Omental fat pad (tissue), 4 donors: ENCODE measurements around the gene SUSD6. TPM values are rescaled to one million over a fixed set of nuclear protein-coding genes. Genes with fewer than 3 reads are reported as not detected.

Experiments used
- ATAC-seq: fragments of 150-250 bp; one replicate; pipeline ENCODE4 v1.9.1; 2016; ENCODE audit warnings: mild to moderate bottlenecking, moderate library complexity; ENCODE audit not compliant: low FRiP score
- DNase-seq: peaks from one replicate; pipeline ENCODE4 v3.0.0-alpha.2; 2019; ENCODE audit warnings: low spot score
- CTCF ChIP-seq, 3 donors: fragments of 450-650 bp; IDR thresholded peaks; one replicate each; pipeline ENCODE4 v1.5.1; 2016 to 2017; ENCODE audit warnings: antibody characterized with exemption in 3 of 3, mild to moderate bottlenecking in 3 of 3, moderate library complexity in 2 of 3
- total RNA-seq, 4 donors: library from RNA; depleted of rRNA; stranded (reverse); fragments of >200 nt; gene quantifications; one replicate each; pipeline ENCODE4 v1.1.0, GENCODE V29; 2016

SUSD6 gene
- total RNA-seq, 4 donors from 2014 or later, result 31.1 to 73.3 (median 52.7) TPM

DNA sequence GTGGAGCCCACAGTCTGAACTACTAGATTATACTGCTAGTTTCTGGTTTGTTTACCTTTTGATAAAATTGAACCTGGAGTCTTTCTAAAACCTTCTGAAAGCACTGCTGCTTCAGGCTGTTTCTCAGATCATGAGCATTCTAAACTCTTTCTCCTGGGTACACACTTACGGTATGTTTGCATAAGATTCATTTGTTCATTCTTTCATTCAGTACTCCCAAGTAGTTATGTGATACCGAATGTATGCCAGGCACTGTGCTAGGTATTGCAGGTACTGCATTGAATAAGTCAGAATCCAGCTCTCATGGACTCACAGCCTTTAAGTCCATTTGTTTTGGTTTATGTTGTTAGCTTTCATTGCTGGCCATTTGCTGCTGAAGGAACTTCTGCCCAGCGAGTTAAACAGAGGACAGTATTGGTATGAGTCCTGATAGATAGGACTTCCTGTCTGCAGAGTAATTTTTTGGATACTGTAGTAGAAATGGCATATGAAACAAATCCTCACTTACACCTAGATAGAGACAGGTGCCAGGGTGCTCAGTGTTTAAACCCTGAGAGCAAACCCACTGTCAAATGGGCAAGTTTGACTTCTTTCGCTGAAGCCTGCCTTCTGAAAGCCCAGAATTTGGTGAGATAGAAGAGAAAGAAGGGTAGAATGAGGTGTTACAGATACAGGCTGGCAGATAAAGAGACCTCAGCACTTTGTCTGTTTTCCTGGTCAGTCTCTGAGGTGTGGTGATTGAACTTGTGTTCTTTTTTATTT lies 2.1 kb downstream of the SUSD6 start:
- DNase-seq, result no peak
- no peak for TF ChIP-seq CTCF (IDR thresholded peaks at IDR 0.05)
- no peak for ATAC-seq

- TF ChIP-seq CTCF (IDR thresholded peaks at IDR 0.05), result no peak
- DNase-seq (no peak), ATAC-seq (no peak)
These were observed 3.2 kb downstream of the SUSD6 start for GRCh38 chr14:69614592-69614991.

- TF ChIP-seq CTCF (IDR thresholded peaks at IDR 0.05), result no peak
- no peak for DNase-seq
- no peak for ATAC-seq
These were observed 3.7 kb downstream of the SUSD6 start for GRCh38 chr14:69615121-69615495.

DNA sequence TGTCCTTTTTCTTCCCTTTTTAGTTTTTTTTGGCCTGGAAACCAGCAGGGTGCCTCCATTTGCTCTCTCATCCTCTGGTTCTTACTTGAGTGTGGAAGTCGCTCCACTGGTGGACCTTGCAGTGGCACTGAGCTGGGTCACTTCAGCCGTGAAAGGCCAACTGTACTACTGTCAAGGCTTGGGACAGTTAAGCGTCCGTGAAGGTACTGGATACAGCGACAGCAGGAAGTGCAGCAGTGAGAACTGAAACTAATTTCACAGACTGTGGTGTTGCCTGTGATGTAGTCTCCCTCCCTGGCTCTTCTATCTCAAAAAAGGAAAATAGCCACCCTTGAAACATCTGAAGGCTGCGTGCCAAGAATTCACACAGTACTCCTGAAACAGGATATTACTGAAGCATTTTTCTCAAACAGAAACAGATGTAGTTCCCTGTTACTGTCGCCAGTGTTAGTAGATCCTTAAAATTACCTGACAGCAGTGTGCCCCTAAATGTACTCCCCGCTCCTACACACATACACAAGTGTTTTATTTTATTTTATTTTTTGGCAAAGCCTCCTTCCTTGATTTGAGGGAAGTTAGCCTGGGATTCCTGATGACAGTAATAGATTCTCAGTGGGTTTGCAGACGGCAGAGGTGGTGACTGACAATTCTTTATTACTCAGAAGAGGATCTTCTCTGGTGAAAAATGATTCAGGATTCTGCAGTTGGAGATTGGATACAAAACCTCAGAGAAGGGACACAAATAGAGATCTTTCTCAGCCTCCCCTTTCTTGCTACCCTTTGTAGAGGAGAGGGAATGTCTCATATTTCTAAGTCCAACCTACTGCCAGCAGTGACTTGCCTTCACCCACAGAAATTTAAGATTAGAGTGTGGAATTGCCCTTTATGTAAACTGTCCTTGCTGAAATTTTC lies 4.4 kb downstream of the SUSD6 start:
- TF ChIP-seq CTCF (IDR thresholded peaks at IDR 0.05), result no peak
- ATAC-seq (peak; percentile 6), DNase-seq (no peak)

- no peak for ATAC-seq
- DNase-seq, result no peak
These were observed 5.0 kb downstream of the SUSD6 start for GRCh38 chr14:69616408-69616773.

DNA sequence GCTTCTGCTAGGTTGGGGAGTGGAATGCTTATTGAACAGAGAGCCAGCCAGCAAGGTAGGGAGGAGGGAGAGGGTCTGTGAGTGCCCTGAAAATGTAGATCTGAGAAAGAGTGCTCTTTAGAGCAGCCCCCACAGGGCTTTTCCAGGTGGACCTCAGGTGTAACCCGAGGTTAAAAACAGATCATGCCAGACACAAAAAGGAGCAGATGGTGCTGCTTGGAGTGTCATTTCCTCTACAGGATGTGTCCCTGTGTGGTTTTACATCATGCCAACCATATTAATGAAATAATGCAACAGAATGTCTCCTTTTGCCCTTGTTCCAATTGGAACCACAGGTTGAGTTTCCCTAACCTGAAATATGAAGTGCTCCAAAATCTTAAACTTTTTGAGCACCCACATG lies 6.4 kb downstream of the SUSD6 start:
- ATAC-seq (no peak), DNase-seq (no peak)
- TF ChIP-seq CTCF (IDR thresholded peaks at IDR 0.05), result no peak

More at GRCh38 chr14:69616408-69616773, 5.0 kb downstream of the SUSD6 start:
- no peak for TF ChIP-seq CTCF (IDR thresholded peaks at IDR 0.05)
